Sigmoid colon (tissue), 7 donors: ENCODE measurements around the gene DUSP7. TPM values are rescaled to one million over a fixed set of nuclear protein-coding genes. Genes with fewer than 3 reads are reported as not detected.

Experiments
- DNase-seq: peaks from one replicate; pipeline ENCODE4 v3.0.0-alpha.2; 2019
- H3K27ac ChIP-seq, 4 donors: fragments of 200-600 bp; sonication (generic); one replicate each; pipeline ENCODE4 v1.5.1; 2016 to 2019; ENCODE audit warnings: mild to moderate bottlenecking in 1 of 4
- H3K27me3 ChIP-seq, 3 donors: fragments of 200-600 bp; sonication (generic); one replicate each; pipeline ENCODE4 v1.5.1; 2019; ENCODE audit warnings: mild to moderate bottlenecking in 1 of 3
- H3K36me3 ChIP-seq, 4 donors: fragments of 200-600 bp; sonication (generic); one replicate each; pipeline ENCODE4 v1.5.1; 2016 to 2019
- H3K4me1 ChIP-seq, 4 donors: fragments of 200-600 bp; sonication (generic); one replicate each; pipeline ENCODE4 v1.5.1; 2017 to 2019
- H3K4me3 ChIP-seq, 4 donors: fragments of 200-600 bp; sonication (generic); one replicate each; pipeline ENCODE4 v1.5.1; 2017 to 2019; ENCODE audit warnings: mild to moderate bottlenecking in 2 of 4, moderate library complexity in 1 of 4
- H3K9me3 ChIP-seq, 4 donors: fragments of 200-600 bp in 3 of 4; sonication (generic) in 3 of 4; one replicate each; pipeline versions ENCODE4 v1.5.1 to v1.6.1; 2013 to 2019
- EP300 ChIP-seq, 4 donors: sonication (generic); formaldehyde crosslinking; IDR thresholded peaks; one replicate each; pipeline ENCODE4 v1.6.1; 2017; ENCODE audit warnings: antibody characterized with exemption in 4 of 4
- POLR2A ChIP-seq, 2 donors: fragments of 450-650 bp; IDR thresholded peaks; one replicate each; pipeline ENCODE4 v1.6.1; 2016; ENCODE audit warnings: antibody characterized with exemption in 2 of 2, mild to moderate bottlenecking in 2 of 2, moderate library complexity in 2 of 2
- POLR2AphosphoS5 ChIP-seq, 4 donors: sonication (generic); formaldehyde crosslinking; IDR thresholded peaks; one replicate each; pipeline ENCODE4 v1.6.1; 2017; ENCODE audit warnings: antibody characterized with exemption in 4 of 4
- WGBS, 2 donors: extraction: QIAGEN DNeasy Blood & Tissue Kit; methylation state at CpG; one replicate each; pipeline ENCODE4 v1.1.7; 2013; 5-methylcytosine and 5-hydroxymethylcytosine counted together
- intact Hi-C: fragments of 100-400 bp; cut with DNase I; formaldehyde crosslinking; loops from one replicate; pipeline ENCODE4 v1.15.1; 2023
- polyA plus RNA-seq, 3 donors: library from polyadenylated mRNA; stranded (reverse); fragments of 200-250 nt; gene quantifications; one replicate each; pipeline ENCODE4 v1.2.3, GENCODE V29; 2013
- total RNA-seq, 4 donors: library from RNA; depleted of rRNA; stranded (reverse); fragments of >200 nt; gene quantifications; one replicate each; pipeline ENCODE4 v1.1.0, GENCODE V29; 2016
- TF ChIP-seq, protein P1 (sequence below), 4 experiments: fragments of 450-650 bp in 3 of 4; fragments of 200-600 bp in 1 of 4; IDR thresholded peaks; one replicate each; pipeline ENCODE4 v1.5.1; 2016 to 2019; ENCODE audit warnings: antibody characterized with exemption in 4 of 4, mild to moderate bottlenecking in 3 of 4, moderate library complexity in 2 of 4
- donor health status: healthy with polysubstance abuse.
- donor health status: Bipolar disorder and iron deficiency.
- donor health status: healthy.

DUSP7 gene
- total and polyA plus RNA-seq, 7 donors, result 3.0 to 7.6 (median 6.8) TPM

DNA sequence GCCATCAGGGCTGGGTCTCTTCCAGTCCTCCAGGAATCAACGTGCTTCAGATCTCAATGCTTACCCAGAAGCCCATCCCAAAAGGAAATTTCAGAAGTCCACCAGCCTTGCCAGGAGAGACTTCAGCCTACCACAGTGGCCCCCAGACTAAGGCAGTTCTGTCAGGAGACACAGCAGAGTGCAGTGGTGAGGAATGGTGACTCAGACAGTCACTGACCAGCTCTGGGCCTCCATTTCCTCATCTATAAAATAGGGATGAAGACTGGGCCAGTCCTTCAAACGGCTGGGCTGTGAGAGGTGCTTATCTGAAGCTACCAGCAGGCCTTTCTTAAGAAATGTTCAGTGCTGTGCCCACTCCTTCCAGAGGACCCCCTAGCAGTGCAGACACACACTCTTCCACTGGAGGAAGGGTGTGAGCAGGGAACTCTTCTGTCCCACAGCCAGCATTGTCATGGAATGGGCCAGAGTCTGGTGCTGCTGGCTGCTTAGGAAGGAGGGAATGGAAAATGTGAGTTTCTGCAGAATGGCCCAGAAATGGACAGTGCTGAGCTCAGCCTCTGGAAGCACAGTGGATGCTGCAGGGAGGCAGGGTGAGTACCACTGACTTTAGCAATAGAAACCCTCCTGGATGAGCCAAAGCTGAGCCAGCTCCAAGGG is 41.6 kb upstream of the DUSP7 start:
- peak; percentile 30 for DNase-seq
- Histone ChIP-seq H3K4me3 (no peak overlapping the region), H3K36me3 (no peaks in the 10 kb centered on the region), H3K27ac (no peak overlapping the region), H3K4me1 (no peaks in the 10 kb centered on the region), H3K27me3 (no peaks in the 10 kb centered on the region), H3K9me3 (peaks cover 0 to 7% (median 0%) of the 10 kb centered on the region in 4 donors)
- intact Hi-C loops, result no loop called here
- 86 to 92% methylated on average over 2 of the region's 2 CpGs for WGBS, 2 donors
- no peak for TF ChIP-seq EP300 (IDR thresholded peaks at IDR 0.05)
- no peak for TF ChIP-seq POLR2A (IDR thresholded peaks at IDR 0.05)
- TF ChIP-seq POLR2AphosphoS5 (IDR thresholded peaks at IDR 0.05), result no peak
- TF ChIP-seq, protein P1, sequence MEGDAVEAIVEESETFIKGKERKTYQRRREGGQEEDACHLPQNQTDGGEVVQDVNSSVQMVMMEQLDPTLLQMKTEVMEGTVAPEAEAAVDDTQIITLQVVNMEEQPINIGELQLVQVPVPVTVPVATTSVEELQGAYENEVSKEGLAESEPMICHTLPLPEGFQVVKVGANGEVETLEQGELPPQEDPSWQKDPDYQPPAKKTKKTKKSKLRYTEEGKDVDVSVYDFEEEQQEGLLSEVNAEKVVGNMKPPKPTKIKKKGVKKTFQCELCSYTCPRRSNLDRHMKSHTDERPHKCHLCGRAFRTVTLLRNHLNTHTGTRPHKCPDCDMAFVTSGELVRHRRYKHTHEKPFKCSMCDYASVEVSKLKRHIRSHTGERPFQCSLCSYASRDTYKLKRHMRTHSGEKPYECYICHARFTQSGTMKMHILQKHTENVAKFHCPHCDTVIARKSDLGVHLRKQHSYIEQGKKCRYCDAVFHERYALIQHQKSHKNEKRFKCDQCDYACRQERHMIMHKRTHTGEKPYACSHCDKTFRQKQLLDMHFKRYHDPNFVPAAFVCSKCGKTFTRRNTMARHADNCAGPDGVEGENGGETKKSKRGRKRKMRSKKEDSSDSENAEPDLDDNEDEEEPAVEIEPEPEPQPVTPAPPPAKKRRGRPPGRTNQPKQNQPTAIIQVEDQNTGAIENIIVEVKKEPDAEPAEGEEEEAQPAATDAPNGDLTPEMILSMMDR (IDR thresholded peaks at IDR 0.05), result no peak

- peak; percentile 19 for DNase-seq
- intact Hi-C loops, result no loop called here
- Histone ChIP-seq H3K4me3 (no peak overlapping the region), H3K9me3 (peaks cover 0 to 3% (median 0%) of the 10 kb centered on the region in 4 donors), H3K27me3 (no peaks in the 10 kb centered on the region), H3K27ac (no peak overlapping the region), H3K36me3 (no peaks in the 10 kb centered on the region), H3K4me1 (no peaks in the 10 kb centered on the region)
- 96 to 97% methylated on average over 8 of the region's 8 CpGs for WGBS, 2 donors
- no peak for TF ChIP-seq POLR2A (IDR thresholded peaks at IDR 0.05)
- TF ChIP-seq, protein P1 (IDR thresholded peaks at IDR 0.05), result no peak
- no peak for TF ChIP-seq EP300 (IDR thresholded peaks at IDR 0.05)
- TF ChIP-seq POLR2AphosphoS5 (IDR thresholded peaks at IDR 0.05), result no peak
Observed at GRCh38 chr3:52095990-52096775, 39.8 kb upstream of the DUSP7 start.

DNA sequence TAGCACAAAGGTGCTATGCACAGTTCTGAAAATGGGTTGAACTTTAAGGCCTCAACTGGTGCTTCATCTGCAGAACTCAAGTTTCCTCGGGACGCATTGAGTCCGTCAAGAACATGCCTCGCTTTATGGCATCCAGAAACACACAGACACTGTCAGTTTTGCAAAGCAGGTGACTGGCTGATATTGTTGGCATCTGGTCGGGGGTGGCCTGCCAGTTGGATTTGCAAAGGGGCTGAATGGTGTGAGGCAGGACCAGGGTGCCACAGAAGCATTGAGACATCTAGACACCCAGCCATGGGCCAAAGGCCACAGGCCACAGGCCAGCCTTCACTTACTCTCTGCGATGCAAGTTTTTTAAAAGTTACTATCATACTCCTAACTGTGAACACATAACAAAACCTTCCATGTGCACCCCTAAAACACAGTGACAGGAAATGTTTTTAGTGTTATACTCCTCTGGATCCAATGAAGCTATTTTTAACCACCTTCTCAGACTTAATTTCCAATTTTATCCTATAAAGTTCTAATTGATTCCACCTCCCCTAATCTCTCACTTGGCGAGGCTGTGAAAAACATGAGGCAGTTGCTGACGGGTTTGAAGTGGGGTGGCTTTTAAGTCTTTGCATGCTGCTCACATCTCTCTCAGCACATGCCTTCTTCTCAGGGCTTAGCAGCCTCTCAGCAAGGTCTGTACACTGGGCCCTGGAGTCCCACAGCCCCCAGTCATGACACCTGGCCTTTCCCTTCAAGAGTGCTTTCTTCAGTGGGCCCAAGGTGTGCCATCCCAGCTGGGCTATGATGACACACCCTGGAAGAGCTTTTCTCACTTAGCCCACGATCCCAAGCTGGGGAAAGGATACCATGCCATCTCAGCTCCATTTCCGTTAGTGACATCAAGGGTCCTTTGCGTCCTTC is 38.5 kb upstream of the DUSP7 start:
- Histone ChIP-seq H3K27me3 (no peaks in the 10 kb centered on the region), H3K27ac (no peak overlapping the region), H3K9me3 (no peaks in the 10 kb centered on the region), H3K4me3 (no peak overlapping the region), H3K4me1 (peaks cover 0 to 13% (median 8%) of the 10 kb centered on the region in 4 donors), H3K36me3 (no peaks in the 10 kb centered on the region)
- intact Hi-C loops, result no loop called here
- WGBS, 2 donors, result 97% methylated on average over 11 of the region's 11 CpGs
- peak; percentile 22 for DNase-seq
- TF ChIP-seq, protein P1 (IDR thresholded peaks at IDR 0.05), result no peak
- TF ChIP-seq EP300 (IDR thresholded peaks at IDR 0.05) (no peak), POLR2A (IDR thresholded peaks at IDR 0.05) (no peak), POLR2AphosphoS5 (IDR thresholded peaks at IDR 0.05) (no peak)

GRCh38 chr3:52093756-52094545 is 37.6 kb upstream of the DUSP7 start:
- no peaks in the 10 kb centered on the region for H3K9me3 ChIP-seq
- H3K4me3 ChIP-seq, result no peak overlapping the region
- intact Hi-C loops, result no loop called here
- no peaks in the 10 kb centered on the region for H3K27me3 ChIP-seq
- no peaks in the 10 kb centered on the region for H3K36me3 ChIP-seq
- DNase-seq, result peak; percentile 37
- H3K27ac ChIP-seq, result no peak overlapping the region
- H3K4me1 ChIP-seq, result peaks cover 0 to 22% (median 12%) of the 10 kb centered on the region in 4 donors
- WGBS, 2 donors, result 95 to 96% methylated on average over 7 of the region's 7 CpGs
- TF ChIP-seq EP300 (IDR thresholded peaks at IDR 0.05) (no peak), POLR2AphosphoS5 (IDR thresholded peaks at IDR 0.05) (no peak), POLR2A (IDR thresholded peaks at IDR 0.05) (no peak)
- TF ChIP-seq, protein P1 (IDR thresholded peaks at IDR 0.05), result no peak
